ENCODE results near the gene TRPM1.

DNA sequence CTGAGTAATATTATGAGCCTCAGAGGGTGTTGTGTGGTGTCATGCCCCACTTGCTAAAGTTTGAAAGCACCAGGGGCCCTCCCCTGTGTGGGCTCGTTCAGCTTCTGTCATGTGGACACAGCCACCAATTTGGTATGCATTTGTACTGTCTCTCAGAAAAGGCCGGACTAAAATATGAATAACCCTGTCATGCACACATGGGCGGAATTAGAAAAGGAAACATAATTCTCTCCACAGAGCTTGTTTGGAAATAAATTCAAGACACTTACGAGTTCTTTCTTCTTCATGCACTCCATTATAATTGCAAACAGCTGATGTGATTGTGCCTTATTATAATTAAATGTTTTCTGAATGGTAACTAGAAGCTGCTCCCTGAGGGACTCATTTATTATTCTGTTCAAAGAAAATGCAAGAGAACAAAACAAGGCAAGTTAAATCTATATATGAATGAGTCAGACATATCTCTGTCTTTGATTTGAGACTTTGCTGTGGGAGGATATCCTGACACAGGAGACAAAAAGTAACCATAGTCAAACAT, 39.1 kb downstream of the TRPM1 start:
- TF ChIP-seq POLR2AphosphoS5 (IDR thresholded peaks at IDR 0.05; ENCODE audit: low read depth, low read length) = no peak
- TF ChIP-seq, protein P1, sequence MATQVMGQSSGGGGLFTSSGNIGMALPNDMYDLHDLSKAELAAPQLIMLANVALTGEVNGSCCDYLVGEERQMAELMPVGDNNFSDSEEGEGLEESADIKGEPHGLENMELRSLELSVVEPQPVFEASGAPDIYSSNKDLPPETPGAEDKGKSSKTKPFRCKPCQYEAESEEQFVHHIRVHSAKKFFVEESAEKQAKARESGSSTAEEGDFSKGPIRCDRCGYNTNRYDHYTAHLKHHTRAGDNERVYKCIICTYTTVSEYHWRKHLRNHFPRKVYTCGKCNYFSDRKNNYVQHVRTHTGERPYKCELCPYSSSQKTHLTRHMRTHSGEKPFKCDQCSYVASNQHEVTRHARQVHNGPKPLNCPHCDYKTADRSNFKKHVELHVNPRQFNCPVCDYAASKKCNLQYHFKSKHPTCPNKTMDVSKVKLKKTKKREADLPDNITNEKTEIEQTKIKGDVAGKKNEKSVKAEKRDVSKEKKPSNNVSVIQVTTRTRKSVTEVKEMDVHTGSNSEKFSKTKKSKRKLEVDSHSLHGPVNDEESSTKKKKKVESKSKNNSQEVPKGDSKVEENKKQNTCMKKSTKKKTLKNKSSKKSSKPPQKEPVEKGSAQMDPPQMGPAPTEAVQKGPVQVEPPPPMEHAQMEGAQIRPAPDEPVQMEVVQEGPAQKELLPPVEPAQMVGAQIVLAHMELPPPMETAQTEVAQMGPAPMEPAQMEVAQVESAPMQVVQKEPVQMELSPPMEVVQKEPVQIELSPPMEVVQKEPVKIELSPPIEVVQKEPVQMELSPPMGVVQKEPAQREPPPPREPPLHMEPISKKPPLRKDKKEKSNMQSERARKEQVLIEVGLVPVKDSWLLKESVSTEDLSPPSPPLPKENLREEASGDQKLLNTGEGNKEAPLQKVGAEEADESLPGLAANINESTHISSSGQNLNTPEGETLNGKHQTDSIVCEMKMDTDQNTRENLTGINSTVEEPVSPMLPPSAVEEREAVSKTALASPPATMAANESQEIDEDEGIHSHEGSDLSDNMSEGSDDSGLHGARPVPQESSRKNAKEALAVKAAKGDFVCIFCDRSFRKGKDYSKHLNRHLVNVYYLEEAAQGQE (IDR thresholded peaks at IDR 0.05; ENCODE audit: insufficient read depth in 1 of 2, low read depth in 2 of 2, low read length in 2 of 2) = no peak
